H54 (cell line): ENCODE data around the gene LLGL1.
"Not testable (repeated sequence)": the region's sequence is repeated elsewhere in the genome, so short reads cannot be mapped to it uniquely, and the experiment has no call there.

Source experiments
- DNase-seq: peaks from one replicate; pipeline ENCODE4 v3.0.0; 2011; ENCODE audit warnings: low spot score, mixed read lengths; ENCODE audit not compliant: insufficient read length
- FAIRE-seq: peaks from 3 replicates; lab custom pipeline; 2011; peaks lifted over from hg19 to GRCh38; lab: Jason Lieb, UNC
- POLR2A ChIP-seq: IDR thresholded peaks from 2 replicates; pipeline ENCODE4 v1.6.1; 2011; ENCODE audit warnings: low read depth, mild to moderate bottlenecking, low read length

LLGL1 gene

DNA sequence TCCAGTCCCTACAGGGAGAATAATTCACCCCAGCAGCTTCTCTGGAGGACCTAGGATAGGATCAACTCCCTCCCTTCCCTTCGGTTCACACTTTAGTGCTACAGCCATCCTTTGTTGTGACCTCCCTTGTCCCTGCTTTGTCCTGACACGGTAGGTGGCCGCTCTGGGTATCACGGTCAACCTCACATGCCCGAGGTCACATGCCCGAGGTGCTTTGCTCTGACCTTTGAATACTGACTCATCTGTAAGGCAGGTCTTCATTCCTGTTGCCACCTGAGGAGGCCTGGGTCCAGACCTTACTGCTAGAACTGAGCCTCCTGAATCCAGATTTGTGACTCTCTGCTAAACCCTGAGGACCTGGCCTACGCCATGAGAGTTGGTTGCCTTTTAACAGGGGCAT, 22.1 kb upstream of the LLGL1 start:
- DNase-seq (no peak), FAIRE-seq (no peak)
- TF ChIP-seq POLR2A: no peak

DNA sequence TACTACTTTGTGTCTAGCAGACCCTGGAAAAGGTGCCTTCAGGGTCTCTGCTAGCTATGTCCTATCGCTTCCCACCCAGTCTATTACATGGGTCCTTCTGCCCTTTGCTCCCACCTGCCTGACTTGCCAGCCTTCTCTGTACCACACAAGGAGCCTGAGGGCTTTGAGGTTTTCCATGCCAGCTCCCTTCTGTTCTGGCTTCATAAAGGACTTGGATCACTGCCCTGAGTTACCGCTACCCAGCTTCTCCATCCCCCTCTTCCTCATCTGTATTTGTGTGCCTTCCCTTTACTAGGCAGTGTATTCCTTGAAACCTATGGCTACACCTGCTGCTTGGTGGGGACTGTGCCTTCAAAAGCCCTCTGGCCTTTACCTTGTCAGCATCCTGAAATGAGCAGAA, 19.6 kb upstream of the LLGL1 start:
- no peak for TF ChIP-seq POLR2A
- FAIRE-seq (no peak), DNase-seq (no peak)

DNA sequence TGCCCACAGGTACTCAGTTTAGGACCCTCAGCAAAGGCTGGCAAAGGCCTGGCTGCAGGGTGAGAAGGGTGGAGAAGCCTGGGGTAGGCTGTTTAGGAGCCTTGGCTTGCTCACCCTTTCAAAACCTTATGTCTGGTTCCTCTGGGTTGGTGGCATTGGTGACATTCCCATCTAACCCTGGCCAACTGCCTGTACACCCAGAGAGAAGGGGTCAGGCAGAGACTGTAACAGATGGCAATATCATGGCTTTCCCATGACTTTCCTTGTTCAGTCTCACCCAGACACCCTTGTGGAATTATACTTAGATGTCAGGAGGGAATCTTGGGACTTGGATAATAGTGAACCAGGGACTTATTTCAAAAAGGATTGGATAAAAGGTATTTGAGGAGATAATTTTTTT, 18.5 kb upstream of the LLGL1 start:
- DNase-seq: no peak
- TF ChIP-seq POLR2A: no peak
- FAIRE-seq: no peak

DNA sequence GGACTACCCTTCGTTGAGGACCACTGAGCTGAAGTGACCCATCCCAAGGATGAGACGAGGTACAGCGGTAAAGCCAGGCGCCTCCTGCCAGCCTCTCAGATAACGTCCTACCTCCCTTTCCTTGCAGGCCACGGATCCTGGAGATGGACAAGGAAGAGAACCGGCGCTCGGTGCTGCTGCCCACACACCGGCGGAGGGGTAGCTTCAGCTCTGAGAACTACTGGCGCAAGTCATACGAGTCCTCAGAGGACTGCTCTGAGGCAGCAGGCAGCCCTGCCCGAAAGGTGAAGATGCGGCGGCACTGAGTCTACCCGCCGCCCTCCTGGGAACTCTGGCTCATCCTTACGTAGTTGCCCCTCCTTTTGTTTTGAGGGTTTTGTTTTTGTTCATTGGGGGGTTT, 17.3 kb upstream of the LLGL1 start:
- no peak for TF ChIP-seq POLR2A
- FAIRE-seq (no peak), DNase-seq (no peak)

DNA sequence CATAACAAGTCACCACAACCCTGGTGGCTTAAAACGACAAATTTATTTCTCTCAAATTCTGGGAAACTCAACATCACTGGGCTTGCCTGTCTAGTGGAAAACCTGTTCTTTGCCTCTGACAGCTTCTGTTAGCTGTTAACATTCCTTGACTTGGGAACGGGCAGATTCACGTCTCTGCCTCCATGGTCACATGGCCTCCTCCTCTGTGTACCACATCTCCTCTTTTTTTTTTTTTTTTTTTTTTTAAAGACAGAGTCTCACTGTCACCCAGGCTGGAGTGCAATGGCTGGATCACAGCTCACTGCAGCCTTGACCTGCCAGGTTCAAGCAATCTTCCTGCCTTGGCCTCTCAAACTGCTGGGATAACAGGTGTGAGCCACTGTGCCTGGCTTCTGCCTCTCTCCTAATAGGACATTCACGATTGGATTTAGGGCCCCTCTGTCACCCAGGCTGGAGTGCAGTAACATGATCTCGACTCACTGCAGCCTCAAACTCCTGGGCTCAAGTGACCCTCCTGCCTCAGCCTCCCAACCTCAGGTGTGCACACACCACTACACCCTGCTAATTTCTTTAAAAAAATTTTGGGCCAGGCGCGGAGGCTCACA, 11.7 kb upstream of the LLGL1 start:
- DNase-seq: no peak

DNA sequence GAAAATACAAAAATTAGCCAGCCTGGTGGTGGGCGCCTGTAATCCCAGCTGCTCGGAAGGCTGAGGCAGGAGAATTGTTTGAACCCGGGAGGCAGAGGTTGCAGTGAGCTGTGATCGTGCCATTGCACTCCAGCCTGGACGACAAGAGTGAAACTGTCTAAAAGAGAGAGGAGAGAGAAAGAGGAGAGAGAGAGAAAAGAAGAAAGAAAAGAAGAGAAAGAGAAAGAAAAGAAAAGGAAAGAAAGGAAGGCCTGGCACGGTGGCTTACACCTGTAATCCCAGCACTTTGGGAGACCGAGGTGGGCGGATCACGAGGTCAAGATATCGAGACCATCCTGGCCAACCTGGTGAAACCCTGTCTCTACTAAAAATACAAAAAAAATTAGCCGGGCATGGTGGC, 8.5 kb upstream of the LLGL1 start:
- FAIRE-seq, DNase-seq: not testable (repeated sequence)

More for the DNA sequence above, 11.7 kb upstream of the LLGL1 start:
- TF ChIP-seq POLR2A: no peak
- FAIRE-seq: no peak

DNA sequence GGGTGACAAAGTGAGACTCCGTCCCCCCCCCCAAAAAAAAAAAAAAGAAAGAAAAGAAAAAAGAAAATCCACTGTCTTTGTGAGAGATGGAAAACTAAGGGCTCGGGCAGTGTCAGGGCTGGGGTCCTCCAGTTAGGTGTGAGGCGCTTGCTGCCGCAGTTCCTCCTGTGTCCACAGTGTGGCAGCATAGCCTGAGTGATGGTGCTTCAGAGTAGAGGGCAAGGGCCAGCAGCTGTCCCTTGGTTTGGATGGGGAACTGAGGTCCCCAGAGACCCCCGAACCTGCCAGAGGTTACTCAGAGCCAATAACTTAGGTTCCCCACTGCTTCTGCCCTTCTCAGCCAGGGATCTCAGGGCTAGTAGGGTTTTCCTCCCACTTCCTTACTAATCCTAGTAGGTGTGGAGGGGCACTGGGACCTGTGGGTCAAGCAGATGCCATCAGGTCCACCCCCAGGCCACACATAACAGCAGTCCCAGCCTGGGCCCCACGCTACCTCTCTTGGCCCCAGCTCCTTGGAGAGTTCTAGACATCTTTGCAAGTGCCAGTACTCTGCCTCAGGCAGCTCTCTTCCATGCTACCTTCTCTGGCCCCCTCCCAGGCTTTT, 7.9 kb upstream of the LLGL1 start:
- no peak for FAIRE-seq
- DNase-seq: peak; percentile 94
- no peak for TF ChIP-seq POLR2A

DNA sequence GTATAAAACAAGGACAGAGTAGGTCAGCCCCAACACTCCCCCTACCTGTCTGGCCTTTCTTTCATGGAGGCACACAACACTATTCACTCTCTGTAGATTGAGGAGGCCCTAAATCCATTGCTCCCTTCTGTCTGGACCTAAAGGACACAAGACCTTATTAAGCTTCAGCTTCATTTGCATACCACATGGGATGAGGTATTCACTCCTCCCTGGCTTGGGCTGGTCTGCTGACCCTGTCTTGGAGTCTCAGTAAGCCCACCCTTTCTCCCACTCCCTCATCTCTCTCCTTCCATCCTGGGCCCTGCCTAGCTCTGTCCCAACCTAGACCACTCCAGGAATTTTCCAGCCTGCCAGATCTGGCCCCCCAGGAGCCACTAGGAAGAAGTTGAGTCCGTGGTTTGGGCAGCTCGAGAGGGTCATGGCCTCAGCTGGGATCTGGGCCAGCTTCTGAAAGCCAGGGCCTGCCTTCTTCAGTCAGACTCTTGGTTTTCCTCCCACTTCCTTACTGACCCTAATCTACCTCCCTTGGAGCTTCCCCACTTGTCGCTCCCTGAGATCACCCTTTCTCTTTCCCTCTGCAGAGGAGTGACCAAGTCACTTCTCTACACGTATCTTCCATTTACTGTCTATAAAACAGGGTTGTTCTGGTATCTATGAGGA, 6.5 kb upstream of the LLGL1 start:
- TF ChIP-seq POLR2A: no peak
- FAIRE-seq: peak; percentile 55

DNA sequence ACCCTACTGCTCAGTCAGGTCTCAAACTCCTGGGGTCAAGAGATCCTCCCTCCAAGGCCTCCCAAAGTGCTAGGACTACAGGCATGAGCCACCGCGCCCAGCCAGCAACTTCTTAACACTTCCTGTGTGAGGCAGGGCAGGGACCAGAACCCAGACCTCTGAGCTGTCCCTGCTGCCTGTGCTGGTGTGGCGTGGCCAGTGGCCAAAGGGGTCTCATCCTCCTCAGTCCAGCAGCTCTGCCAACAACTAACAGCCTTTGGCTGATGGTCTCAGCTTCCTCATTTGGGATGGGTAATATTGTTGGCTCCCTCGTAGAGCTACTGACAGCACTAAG, 1.4 kb upstream of the LLGL1 start:
- DNase-seq (no peak), FAIRE-seq (no peak)
- no peak for TF ChIP-seq POLR2A

More for the DNA sequence above, 6.5 kb upstream of the LLGL1 start:
- no peak for DNase-seq

DNA sequence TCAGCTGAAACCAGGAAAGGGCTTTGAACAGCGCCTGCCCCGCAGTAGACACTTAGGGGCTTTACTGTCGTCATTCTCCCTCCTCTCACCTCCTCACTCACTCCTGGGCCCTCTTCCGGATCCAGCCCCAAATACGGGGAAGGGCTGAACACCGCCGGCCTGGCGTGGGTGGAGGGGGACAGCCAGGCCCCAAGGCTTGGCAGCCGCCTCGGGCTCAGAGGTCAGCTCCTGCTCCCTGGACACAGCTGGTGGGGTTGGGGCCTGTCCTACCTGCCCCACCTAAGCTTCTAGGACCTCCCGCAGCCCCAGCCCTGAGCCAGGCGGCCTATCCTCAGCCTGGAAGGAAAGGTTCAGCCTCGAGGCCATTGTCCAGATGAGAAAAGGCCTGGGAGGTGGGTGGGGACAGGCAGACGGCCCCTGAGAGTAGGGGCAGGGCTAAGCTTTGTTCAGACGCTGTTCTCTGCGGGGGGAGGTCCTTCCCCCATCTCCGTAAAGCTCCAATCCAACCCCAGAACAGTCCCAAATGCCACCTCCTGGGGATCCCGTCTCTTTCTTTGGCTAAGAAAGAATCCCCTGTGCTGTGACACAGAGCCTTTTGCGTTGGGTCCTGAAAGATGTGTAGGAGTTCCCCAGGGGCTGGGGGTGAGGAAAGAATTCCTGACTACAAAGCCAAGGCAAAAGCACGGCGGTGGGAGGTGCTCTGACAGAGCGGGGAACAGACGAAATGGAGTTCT, 881 bp upstream of the LLGL1 start:
- no peak for FAIRE-seq
- no peak for TF ChIP-seq POLR2A
- no peak for DNase-seq

DNA sequence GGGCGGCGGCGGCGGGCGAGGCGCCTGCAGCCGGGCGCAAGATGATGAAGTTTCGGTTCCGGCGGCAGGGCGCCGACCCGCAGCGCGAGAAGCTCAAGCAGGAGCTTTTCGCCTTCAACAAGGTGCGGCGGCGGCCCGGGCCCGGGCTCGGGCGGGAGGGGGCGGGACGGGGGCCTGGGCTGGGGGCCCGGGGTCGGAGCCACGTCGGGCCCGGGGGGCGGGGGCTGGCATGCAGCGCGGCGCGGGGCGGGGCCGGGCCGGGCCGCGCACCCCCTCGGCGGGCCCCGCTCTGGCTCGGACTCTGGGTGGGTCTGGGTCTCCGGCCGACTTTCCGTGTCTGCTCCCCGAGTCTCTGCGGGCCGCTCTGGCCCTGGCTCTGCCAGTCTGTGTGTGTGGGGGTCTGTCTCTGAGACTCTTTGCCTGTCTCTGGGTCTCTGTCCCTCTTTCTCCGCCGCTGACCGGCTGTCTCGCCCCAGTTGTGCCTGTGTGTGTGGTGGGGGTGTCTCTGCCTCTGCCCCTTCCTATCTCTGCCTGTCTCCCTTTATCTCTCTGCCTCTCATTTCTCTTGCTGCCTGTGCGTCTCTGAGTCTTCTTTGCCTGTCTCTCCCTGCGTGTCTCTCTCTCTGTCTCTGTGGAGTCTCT, 328 bp downstream of the LLGL1 start:
- peak; percentile 70 for TF ChIP-seq POLR2A
- peak; percentile 73 for DNase-seq
- no peak for FAIRE-seq

DNA sequence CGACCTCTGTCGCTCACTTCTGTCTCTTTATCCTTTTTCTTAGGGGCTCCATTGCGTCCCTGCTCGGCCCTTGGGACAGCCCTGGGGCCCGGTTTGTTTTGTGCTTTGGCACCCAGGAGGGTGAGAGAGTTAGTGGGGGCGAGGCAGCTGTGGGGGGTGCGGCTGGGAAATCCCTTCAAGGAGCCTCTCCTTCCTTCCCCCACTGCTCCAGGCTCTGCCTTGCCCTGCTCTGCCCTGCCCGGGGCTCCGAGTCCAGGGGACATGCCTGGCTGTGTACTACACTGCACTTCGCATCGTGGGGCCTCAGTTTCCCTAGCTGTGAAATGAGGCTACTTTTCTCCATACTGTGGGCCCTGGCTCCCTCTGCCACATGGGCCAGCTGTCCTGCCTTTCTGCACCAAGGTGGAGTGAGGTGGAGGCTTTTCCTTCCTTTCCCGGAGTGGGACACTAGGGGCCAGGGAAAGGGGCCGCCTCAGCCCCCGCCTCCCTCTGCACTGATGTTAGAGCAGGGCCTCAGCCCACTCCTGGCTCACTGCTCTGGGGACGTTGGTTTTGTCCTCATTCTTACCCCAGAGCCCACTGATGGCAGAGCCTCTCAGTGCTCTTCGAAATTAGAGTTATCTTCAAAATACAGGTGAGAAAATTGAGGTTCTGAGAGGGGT, 980 bp downstream of the LLGL1 start:
- TF ChIP-seq POLR2A: no peak
- FAIRE-seq (no peak), DNase-seq (no peak)

DNA sequence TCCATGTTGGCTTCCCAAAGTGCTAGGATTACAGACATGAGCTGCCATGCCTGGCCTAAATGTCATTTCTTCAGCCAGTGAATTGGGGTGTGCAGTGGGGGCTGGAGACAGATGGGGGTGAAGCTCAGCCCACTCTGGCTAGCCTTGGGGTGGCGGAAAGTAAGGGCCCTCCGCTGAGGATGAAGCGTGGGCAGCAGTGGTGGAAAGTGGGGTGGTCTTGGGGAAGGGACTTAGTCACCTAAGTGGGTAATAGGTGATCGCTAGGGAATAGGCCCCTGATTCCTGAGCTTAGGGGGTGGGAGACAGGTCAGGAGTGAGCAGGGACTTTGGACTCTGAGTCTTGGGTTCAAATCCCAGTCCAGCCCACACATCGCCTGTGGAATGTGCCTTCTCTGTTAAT, 2.2 kb downstream of the LLGL1 start:
- no peak for TF ChIP-seq POLR2A
- DNase-seq (no peak), FAIRE-seq (no peak)
